K562 (cell line): ENCODE data around the gene LCTL. TPM values are rescaled to one million over a fixed set of nuclear protein-coding genes. Genes with fewer than 3 reads are reported as not detected.

Experiments
- CBX1 ChIP-seq: sonication (generic); IDR thresholded peaks from 2 replicates; pipeline ENCODE4 v1.6.1; 2016; ENCODE audit warnings: antibody characterized with exemption, low read depth, mild to moderate bottlenecking
- CLOCK ChIP-seq: fragments of 250-450 bp; sonication (Bioruptor Pico); IDR thresholded peaks from 2 replicates; pipeline ENCODE4 v1.4.0; 2020; ENCODE audit warnings: mild to moderate bottlenecking, moderate library complexity, borderline replicate concordance
- E2F8 ChIP-seq: fragments of 450-650 bp; IDR thresholded peaks from 2 replicates; pipeline ENCODE4 v1.7.1; 2018; ENCODE audit warnings: mild to moderate bottlenecking, low read depth; ENCODE audit not compliant: partially characterized antibody
- MCM2 ChIP-seq: fragments of 450-650 bp; IDR thresholded peaks from 2 replicates; pipeline ENCODE4 v1.6.1; 2017; ENCODE audit warnings: low read depth, mild to moderate bottlenecking
- PBX2 ChIP-seq, 2 experiments: IDR thresholded peaks in 1 of 2; conservative IDR thresholded peaks in 1 of 2; 2 replicates each; pipeline ENCODE4 v1.6.1; 2016; ENCODE audit warnings: low read depth in 2 of 2, mild to moderate bottlenecking in 1 of 2, missing compliant biosample characterization in 1 of 2, missing genetic modification characterization in 1 of 2, moderate library complexity in 1 of 2
- TAF15 ChIP-seq: fragments of 200-400 bp; formaldehyde crosslinking; IDR thresholded peaks from 2 replicates; pipeline ENCODE4 v1.6.1; 2017; ENCODE audit warnings: mild to moderate bottlenecking, low read depth, low read length, moderate library complexity
- ZNF12 ChIP-seq: sonication (generic); formaldehyde crosslinking; IDR thresholded peaks from 2 replicates; pipeline ENCODE4 v1.4.0; 2020; ENCODE audit warnings: mild to moderate bottlenecking, missing genetic modification reagents
- ZNF134 ChIP-seq: fragments of 250-450 bp; sonication (Bioruptor Pico); conservative IDR thresholded peaks from 2 replicates; pipeline ENCODE4 v1.4.0; 2020
- ZNF551 ChIP-seq: fragments of 250-450 bp; sonication (Bioruptor Pico); IDR thresholded peaks from 2 replicates; pipeline ENCODE4 v1.5.0; 2021; ENCODE audit warnings: mild to moderate bottlenecking, moderate library complexity
- polyA plus RNA-seq, 8 experiments: library from polyadenylated mRNA; depleted of rRNA in 4 of 8; stranded (reverse) in 5 of 8; unstranded in 3 of 8; fragments of >200 nt; fragmentation: Nextera tagmentation in 2 of 8; fragmentation: Illumina TruSeq in 1 of 8; extraction: Ambion mirVana in 2 of 8; extraction: Trizol in 1 of 8; gene quantifications; 2 replicates each; pipeline versions ENCODE4 v1.2.1 to v1.2.3, GENCODE V29; 2011 to 2014; ENCODE audit warnings: inconsistent platforms in 1 of 8, missing spikeins in 1 of 8
- total RNA-seq, 7 experiments: library from RNA; depleted of rRNA in 6 of 7; stranded (reverse); fragments of >200 nt in 6 of 7; fragmentation: Illumina TruSeq in 2 of 7; extraction: Trizol in 2 of 7; gene quantifications; 2 replicates each; pipeline versions ENCODE4 v1.2.1 to v1.2.3, GENCODE V29; 2011 to 2021; ENCODE audit warnings: low replicate concordance in 1 of 7
- TF ChIP-seq, protein P1 (sequence below): fragments of 250-450 bp; sonication (Bioruptor Pico); IDR thresholded peaks from 2 replicates; pipeline ENCODE4 v1.4.0; 2020; ENCODE audit warnings: borderline replicate concordance
- TF ChIP-seq, protein P2 (sequence below): fragments of 450-650 bp; IDR thresholded peaks from 2 replicates; pipeline ENCODE4 v1.7.0; 2016; ENCODE audit warnings: borderline replicate concordance
- TF ChIP-seq, protein P3 (sequence below): fragments of 250-450 bp; sonication (Bioruptor Pico); IDR thresholded peaks from 2 replicates; pipeline ENCODE4 v1.5.0; 2020; ENCODE audit warnings: mild to moderate bottlenecking

LCTL gene
- total and polyA plus RNA-seq, 9 of the 15 experiments (the other 6 are each of a cell fraction or from before 2014, with no cell fraction given), result 0.08 to 0.31 (median 0.17) TPM; not detected in 6

GRCh38 chr15:66586155-66586976, 20.6 kb upstream of the LCTL start (continued):
- TF ChIP-seq CLOCK (no peak), E2F8 (no peak), MCM2 (no peak), ZNF134 (CRISPR knock-in tag) (no peak), ZNF12 (no peak), PBX2 (CRISPR knock-in tag; IDR thresholded peaks at IDR 0.05; ENCODE audit: low read depth) (no peak), PBX2 (tag; conservative IDR thresholded peaks at IDR 0.05; ENCODE audit: low read depth) (no peak), CBX1 (no peak), ZNF551 (CRISPR knock-in tag) (no peak), TAF15 (no peak)
- TF ChIP-seq, protein P1, sequence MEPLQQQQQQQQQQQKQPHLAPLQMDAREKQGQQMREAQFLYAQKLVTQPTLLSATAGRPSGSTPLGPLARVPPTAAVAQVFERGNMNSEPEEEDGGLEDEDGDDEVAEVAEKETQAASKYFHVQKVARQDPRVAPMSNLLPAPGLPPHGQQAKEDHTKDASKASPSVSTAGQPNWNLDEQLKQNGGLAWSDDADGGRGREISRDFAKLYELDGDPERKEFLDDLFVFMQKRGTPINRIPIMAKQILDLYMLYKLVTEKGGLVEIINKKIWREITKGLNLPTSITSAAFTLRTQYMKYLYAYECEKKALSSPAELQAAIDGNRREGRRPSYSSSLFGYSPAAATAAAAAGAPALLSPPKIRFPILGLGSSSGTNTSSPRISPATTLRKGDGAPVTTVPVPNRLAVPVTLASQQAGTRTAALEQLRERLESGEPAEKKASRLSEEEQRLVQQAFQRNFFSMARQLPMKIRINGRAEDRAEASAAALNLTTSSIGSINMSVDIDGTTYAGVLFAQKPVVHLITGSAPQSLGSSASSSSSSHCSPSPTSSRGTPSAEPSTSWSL (CRISPR knock-in tag), result no peak
- TF ChIP-seq, protein P2, sequence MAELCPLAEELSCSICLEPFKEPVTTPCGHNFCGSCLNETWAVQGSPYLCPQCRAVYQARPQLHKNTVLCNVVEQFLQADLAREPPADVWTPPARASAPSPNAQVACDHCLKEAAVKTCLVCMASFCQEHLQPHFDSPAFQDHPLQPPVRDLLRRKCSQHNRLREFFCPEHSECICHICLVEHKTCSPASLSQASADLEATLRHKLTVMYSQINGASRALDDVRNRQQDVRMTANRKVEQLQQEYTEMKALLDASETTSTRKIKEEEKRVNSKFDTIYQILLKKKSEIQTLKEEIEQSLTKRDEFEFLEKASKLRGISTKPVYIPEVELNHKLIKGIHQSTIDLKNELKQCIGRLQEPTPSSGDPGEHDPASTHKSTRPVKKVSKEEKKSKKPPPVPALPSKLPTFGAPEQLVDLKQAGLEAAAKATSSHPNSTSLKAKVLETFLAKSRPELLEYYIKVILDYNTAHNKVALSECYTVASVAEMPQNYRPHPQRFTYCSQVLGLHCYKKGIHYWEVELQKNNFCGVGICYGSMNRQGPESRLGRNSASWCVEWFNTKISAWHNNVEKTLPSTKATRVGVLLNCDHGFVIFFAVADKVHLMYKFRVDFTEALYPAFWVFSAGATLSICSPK, result no peak
- TF ChIP-seq, protein P3, sequence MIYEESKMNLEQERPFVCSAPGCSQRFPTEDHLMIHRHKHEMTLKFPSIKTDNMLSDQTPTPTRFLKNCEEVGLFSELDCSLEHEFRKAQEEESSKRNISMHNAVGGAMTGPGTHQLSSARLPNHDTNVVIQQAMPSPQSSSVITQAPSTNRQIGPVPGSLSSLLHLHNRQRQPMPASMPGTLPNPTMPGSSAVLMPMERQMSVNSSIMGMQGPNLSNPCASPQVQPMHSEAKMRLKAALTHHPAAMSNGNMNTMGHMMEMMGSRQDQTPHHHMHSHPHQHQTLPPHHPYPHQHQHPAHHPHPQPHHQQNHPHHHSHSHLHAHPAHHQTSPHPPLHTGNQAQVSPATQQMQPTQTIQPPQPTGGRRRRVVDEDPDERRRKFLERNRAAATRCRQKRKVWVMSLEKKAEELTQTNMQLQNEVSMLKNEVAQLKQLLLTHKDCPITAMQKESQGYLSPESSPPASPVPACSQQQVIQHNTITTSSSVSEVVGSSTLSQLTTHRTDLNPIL (CRISPR knock-in tag), result no peak
